Vagina (tissue), 2 donors: ENCODE data around the gene KRTAP19-3.

ENCODE experiments used
- POLR2A ChIP-seq, 2 donors: fragments of 450-650 bp; IDR thresholded peaks; one replicate each; pipeline ENCODE4 v1.6.1; 2017; ENCODE audit warnings: antibody characterized with exemption in 2 of 2, mild to moderate bottlenecking in 2 of 2, moderate library complexity in 2 of 2
- POLR2AphosphoS5 ChIP-seq, 2 donors: sonication (generic); formaldehyde crosslinking; IDR thresholded peaks; one replicate each; pipeline ENCODE4 v1.9.0; 2017; ENCODE audit warnings: antibody characterized with exemption in 2 of 2, mild to moderate bottlenecking in 2 of 2, low read depth in 1 of 2; ENCODE audit not compliant: insufficient read depth in 1 of 2
- TF ChIP-seq, protein P1 (sequence below), 3 experiments: fragments of 450-650 bp in 2 of 3; fragments of 200-600 bp in 1 of 3; sonication (generic) in 1 of 3; IDR thresholded peaks; one replicate each; pipeline ENCODE4 v1.5.1; 2017 to 2019; ENCODE audit warnings: antibody characterized with exemption in 3 of 3, mild to moderate bottlenecking in 2 of 3, moderate library complexity in 2 of 3

GRCh38 chr21:30448514-30448913, 43.3 kb downstream of the KRTAP19-3 start:
- TF ChIP-seq, protein P1, sequence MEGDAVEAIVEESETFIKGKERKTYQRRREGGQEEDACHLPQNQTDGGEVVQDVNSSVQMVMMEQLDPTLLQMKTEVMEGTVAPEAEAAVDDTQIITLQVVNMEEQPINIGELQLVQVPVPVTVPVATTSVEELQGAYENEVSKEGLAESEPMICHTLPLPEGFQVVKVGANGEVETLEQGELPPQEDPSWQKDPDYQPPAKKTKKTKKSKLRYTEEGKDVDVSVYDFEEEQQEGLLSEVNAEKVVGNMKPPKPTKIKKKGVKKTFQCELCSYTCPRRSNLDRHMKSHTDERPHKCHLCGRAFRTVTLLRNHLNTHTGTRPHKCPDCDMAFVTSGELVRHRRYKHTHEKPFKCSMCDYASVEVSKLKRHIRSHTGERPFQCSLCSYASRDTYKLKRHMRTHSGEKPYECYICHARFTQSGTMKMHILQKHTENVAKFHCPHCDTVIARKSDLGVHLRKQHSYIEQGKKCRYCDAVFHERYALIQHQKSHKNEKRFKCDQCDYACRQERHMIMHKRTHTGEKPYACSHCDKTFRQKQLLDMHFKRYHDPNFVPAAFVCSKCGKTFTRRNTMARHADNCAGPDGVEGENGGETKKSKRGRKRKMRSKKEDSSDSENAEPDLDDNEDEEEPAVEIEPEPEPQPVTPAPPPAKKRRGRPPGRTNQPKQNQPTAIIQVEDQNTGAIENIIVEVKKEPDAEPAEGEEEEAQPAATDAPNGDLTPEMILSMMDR (IDR thresholded peaks at IDR 0.05) = no peak
- no peak for TF ChIP-seq POLR2AphosphoS5 (IDR thresholded peaks at IDR 0.05; ENCODE audit: insufficient read depth in 1 of 2, low read depth in 1 of 2)
- no peak for TF ChIP-seq POLR2A (IDR thresholded peaks at IDR 0.05)
